Upper lobe of left lung (tissue), 4 donors: ENCODE data around the gene FAM171A2.

Experiments
- CTCF ChIP-seq, 6 experiments: fragments of 450-650 bp in 4 of 6; fragments of 200-600 bp in 2 of 6; sonication (generic) in 2 of 6; IDR thresholded peaks; one replicate each; pipeline ENCODE4 v1.5.1; 2016 to 2019; ENCODE audit warnings: antibody characterized with exemption in 6 of 6
- POLR2A ChIP-seq, 4 donors: fragments of 450-650 bp; IDR thresholded peaks; one replicate each; pipeline ENCODE4 v1.5.1; 2016 to 2017; ENCODE audit warnings: antibody characterized with exemption in 4 of 4, mild to moderate bottlenecking in 2 of 4

DNA sequence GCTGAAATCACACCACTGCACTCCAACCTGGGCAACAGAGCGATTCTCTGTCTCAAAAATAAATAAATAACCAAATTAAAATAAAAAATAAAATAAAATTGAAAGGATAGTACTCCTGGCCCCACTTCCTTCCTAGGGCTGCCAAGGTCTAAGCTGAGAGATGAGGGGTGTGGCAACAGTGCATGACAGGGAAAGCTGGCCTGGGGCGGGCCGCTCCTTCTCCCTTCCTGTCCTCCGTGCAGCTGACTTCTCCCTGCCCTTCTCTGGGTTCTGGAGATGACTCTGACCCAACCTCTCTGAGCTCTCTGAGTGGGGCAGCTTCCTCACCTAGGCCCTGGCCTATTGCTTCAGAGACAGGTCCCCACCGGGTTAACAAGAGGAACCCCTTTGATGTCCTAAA is 30.3 kb downstream of the FAM171A2 start:
- no peak for TF ChIP-seq CTCF (IDR thresholded peaks at IDR 0.05)
- no peak for TF ChIP-seq POLR2A (IDR thresholded peaks at IDR 0.05)
